Smooth muscle cell of the brain vasculature (primary cell): ENCODE results near the gene SNTG2.

Experiments
- DNase-seq: peaks from one replicate; pipeline ENCODE4 v3.0.0-alpha.2; 2012; ENCODE audit warnings: low read depth, low spot score

Gene SNTG2

GRCh38 chr2:926259-926793, 24.3 kb upstream of the SNTG2 start:
- DNase-seq: no peak

GRCh38 chr2:926896-927295, 23.8 kb upstream of the SNTG2 start:
- no peak for DNase-seq

GRCh38 chr2:929011-929735, 21.5 kb upstream of the SNTG2 start:
- no peak for DNase-seq

GRCh38 chr2:929925-930324, 20.7 kb upstream of the SNTG2 start:
- no peak for DNase-seq

GRCh38 chr2:930935-931334, 19.7 kb upstream of the SNTG2 start:
- DNase-seq: no peak

GRCh38 chr2:932320-933115, 18.1 kb upstream of the SNTG2 start:
- DNase-seq: no peak

GRCh38 chr2:933734-934295, 16.8 kb upstream of the SNTG2 start:
- no peak for DNase-seq

GRCh38 chr2:937530-937929, 13.1 kb upstream of the SNTG2 start:
- no peak for DNase-seq

- DNase-seq: no peak
Observed at GRCh38 chr2:938181-939005, 12.3 kb upstream of the SNTG2 start.

GRCh38 chr2:939936-940601, 10.6 kb upstream of the SNTG2 start:
- peak; percentile 31 for DNase-seq

- no peak for DNase-seq
Observed at GRCh38 chr2:941871-942270, 8.8 kb upstream of the SNTG2 start.

- DNase-seq: no peak
Observed at GRCh38 chr2:942775-943460, 7.7 kb upstream of the SNTG2 start.

GRCh38 chr2:943461-943797, 7.2 kb upstream of the SNTG2 start:
- DNase-seq: no peak

GRCh38 chr2:943821-944220, 6.8 kb upstream of the SNTG2 start:
- no peak for DNase-seq

- no peak for DNase-seq
Observed at GRCh38 chr2:944693-945092, 6.0 kb upstream of the SNTG2 start.

- no peak for DNase-seq
Observed at GRCh38 chr2:945104-945503, 5.5 kb upstream of the SNTG2 start.

- DNase-seq: no peak
Observed at GRCh38 chr2:946073-946948, 4.3 kb upstream of the SNTG2 start.

GRCh38 chr2:949384-950079, 1.1 kb upstream of the SNTG2 start:
- no peak for DNase-seq
